Measurements from ENCODE around the gene NHLRC4. TPM values are rescaled to one million over a fixed set of nuclear protein-coding genes. Genes with fewer than 3 reads are reported as not detected.

The NHLRC4 gene
- total and polyA plus RNA-seq, 9 of the 15 experiments (the other 6 are each of a cell fraction or from before 2014, with no cell fraction given): 0.24 to 3.7 (median 1.3) TPM; not detected in 2

GRCh38 chr16:528111-529011 is 38.4 kb upstream of the NHLRC4 start (continued):
- TF ChIP-seq ZNF592 (IDR thresholded peaks at IDR 0.05) (no peak; the same call in 1 of the 2 replicates), VEZF1 (CRISPR knock-in tag; IDR thresholded peaks at IDR 0.05) (no peak; the same call in 1 of the 2 replicates), SRSF9 (IDR thresholded peaks at IDR 0.05; ENCODE audit: borderline replicate concordance, low read depth, low read length) (no peak), E2F1 (CRISPR knock-in tag; IDR thresholded peaks at IDR 0.05) (no peak), KAT8 (IDR thresholded peaks at IDR 0.05; ENCODE audit: low read depth) (no peak), ZNF212 (CRISPR knock-in tag; IDR thresholded peaks at IDR 0.05) (no peak), ZNF184 (CRISPR knock-in tag; IDR thresholded peaks at IDR 0.05) (no peak), CCNT2 (IDR thresholded peaks at IDR 0.05; ENCODE audit: borderline replicate concordance, extremely low read depth, insufficient read length, low read depth, low read length) (no peak), RBM17 (IDR thresholded peaks at IDR 0.05; ENCODE audit: borderline replicate concordance, low read depth, low read length) (no peak), SLC30A9 (CRISPR knock-in tag; IDR thresholded peaks at IDR 0.05) (no peak), PBX2 (CRISPR knock-in tag; IDR thresholded peaks at IDR 0.05; ENCODE audit: low read depth) (no peak), PBX2 (tag; conservative IDR thresholded peaks at IDR 0.05; ENCODE audit: low read depth) (no peak), EHMT2 (IDR thresholded peaks at IDR 0.05) (no peak), PPARD (CRISPR knock-in tag; IDR thresholded peaks at IDR 0.05) (no peak), SRSF7 (optimal IDR thresholded peaks at IDR 0.05; ENCODE audit: low read depth, low read length) (no peak), U2AF1 (optimal IDR thresholded peaks at IDR 0.05; ENCODE audit: low read depth, low read length) (no peak), SNAPC5 (CRISPR knock-in tag; IDR thresholded peaks at IDR 0.05) (no peak)
